ENCODE measurements around the gene PRPF38B. TPM values are rescaled to one million over a fixed set of nuclear protein-coding genes. Genes with fewer than 3 reads are reported as not detected.

Gene PRPF38B
- total and polyA plus RNA-seq, 8 donors: 17.1 to 82.3 (median 31.9) TPM

GRCh38 chr1:108691128-108691941 is 775 bp upstream of the PRPF38B start:
- 14 to 20% (median 19%) methylated on average over 12 of the region's 12 CpGs for WGBS, 5 donors
- no peak for DNase-seq
- Histone ChIP-seq H3K4me3 (peak overlapping the region; percentile 71 to 92 (median 88)), H3K9me3 (no peaks in the 10 kb centered on the region), H3K27ac (peak overlapping the region; percentile 98 to 100 (median 98)), H3K4me1 (peaks cover 13 to 38% (median 26%) of the 10 kb centered on the region in 4 donors), H3K27me3 (no peaks in the 10 kb centered on the region), H3K36me3 (peaks cover under 1 to 11% (median 11%) of the 10 kb centered on the region in 4 donors)
- TF ChIP-seq EP300 (IDR thresholded peaks at IDR 0.05) (no peak), CTCF (IDR thresholded peaks at IDR 0.05) (no peak), POLR2A (IDR thresholded peaks at IDR 0.05) (no peak), POLR2AphosphoS5 (IDR thresholded peaks at IDR 0.05) (no peak)
- intact Hi-C loops (cut with DNase I; ENCODE audit: low total_unique reads): no loop called here

- H3K36me3 ChIP-seq: peaks cover 15 to 28% (median 27%) of the 10 kb centered on the region in 4 donors
- peaks cover 13 to 38% (median 26%) of the 10 kb centered on the region in 4 donors for H3K4me1 ChIP-seq
- H3K9me3 ChIP-seq: no peaks in the 10 kb centered on the region
- peak; percentile 39 to 90 for DNase-seq
- H3K27me3 ChIP-seq: no peaks in the 10 kb centered on the region
- H3K27ac ChIP-seq: peak overlapping the region; percentile 98 to 100 (median 98)
- 0 to 1% (median 0%) methylated on average over 31 to 36 of the region's 36 CpGs for WGBS, 5 donors
- intact Hi-C loops (cut with DNase I; ENCODE audit: low total_unique reads): no loop called here
- no peak for TF ChIP-seq CTCF (IDR thresholded peaks at IDR 0.05)
- TF ChIP-seq POLR2A (IDR thresholded peaks at IDR 0.05): no peak
- peak overlapping the region; percentile 71 to 92 (median 88) for H3K4me3 ChIP-seq
Measured at GRCh38 chr1:108692724-108693655, 880 bp downstream of the PRPF38B start.

GRCh38 chr1:108695535-108695934 is 3.4 kb downstream of the PRPF38B start:
- Histone ChIP-seq H3K4me3 (no peak overlapping the region), H3K9me3 (no peaks in the 10 kb centered on the region), H3K27ac (no peak overlapping the region), H3K4me1 (peaks cover 13 to 38% (median 26%) of the 10 kb centered on the region in 4 donors), H3K36me3 (peaks cover 39 to 53% (median 53%) of the 10 kb centered on the region in 4 donors), H3K27me3 (no peaks in the 10 kb centered on the region)
- whole genome bisulfite sequencing, 5 donors: 52 to 72% (median 70%) methylated on average over 5 of the region's 5 CpGs
- no peak for TF ChIP-seq EP300 (IDR thresholded peaks at IDR 0.05)
- TF ChIP-seq POLR2AphosphoS5 (IDR thresholded peaks at IDR 0.05): no peak
- no peak for TF ChIP-seq CTCF (IDR thresholded peaks at IDR 0.05)
- TF ChIP-seq POLR2A (IDR thresholded peaks at IDR 0.05): no peak
- intact Hi-C loops (cut with DNase I; ENCODE audit: low total_unique reads): no loop called here
- DNase-seq: no peak

Measured in stomach (tissue), 9 donors.